Activated CD8-positive, alpha-beta memory T cell treated with anti-CD3 and anti-CD28 coated beads, Interleukin-2, amount 50 U/mL, for 48 hours (primary cell): ENCODE data around the gene HRAS.
A peak's percentile ranks its signal among the peaks of the same experiment; 100 is the strongest.
"Not testable (repeated sequence)": the region's sequence is repeated elsewhere in the genome, so short reads cannot be mapped to it uniquely, and the experiment has no call there.

Experiments used
- DNase-seq: peaks from one replicate; pipeline ENCODE4 v3.0.0-alpha.2; 2020

HRAS gene

DNA sequence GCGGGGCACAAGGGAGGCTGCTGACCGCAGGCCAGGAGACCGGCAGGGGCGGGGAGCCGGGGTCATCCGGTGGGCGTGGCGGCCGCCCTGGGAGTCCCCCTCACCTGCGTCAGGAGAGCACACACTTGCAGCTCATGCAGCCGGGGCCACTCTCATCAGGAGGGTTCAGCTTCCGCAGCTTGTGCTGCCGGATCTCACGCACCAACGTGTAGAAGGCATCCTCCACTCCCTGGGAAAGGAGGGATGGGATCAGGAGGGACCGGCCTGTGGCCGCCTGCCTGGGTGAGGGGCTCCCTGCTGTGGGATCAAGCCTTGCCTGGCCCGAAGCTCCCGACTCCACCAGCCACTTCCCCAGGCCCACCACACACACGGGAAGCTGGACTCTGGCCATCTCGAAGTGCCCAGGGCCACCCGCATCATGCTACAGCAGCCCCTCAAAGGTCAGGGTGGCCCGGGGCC, 2.8 kb downstream of the HRAS start:
- DNase-seq = no peak

DNA sequence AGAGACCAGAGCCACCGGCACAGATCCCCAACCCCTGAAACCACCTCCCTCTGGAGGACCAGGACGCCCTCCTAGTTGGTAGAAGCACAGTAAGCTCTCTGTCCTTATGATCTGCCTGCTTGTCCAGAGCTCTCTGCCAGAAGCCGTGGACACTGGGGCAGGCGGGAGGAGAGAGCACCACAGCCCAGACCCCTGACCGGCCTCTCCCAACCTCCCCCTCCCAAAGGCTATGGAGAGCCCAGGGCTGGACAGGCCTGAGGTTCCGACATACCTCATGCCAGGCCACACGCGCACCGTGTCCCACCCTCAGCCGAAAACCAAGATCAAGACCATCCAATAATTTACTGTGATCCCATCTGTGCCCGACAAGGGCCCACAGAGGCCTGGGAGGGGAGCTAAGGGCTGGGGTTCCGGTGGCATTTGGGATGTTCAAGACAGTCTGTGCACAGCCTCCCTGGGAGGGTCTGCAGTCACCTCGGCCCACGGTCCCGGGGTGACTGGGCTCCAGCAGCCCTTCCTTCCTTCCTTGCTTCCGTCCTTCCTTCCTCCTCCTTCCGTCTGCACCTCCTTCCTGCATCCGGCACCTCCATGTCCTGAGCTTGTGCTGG, 3.4 kb downstream of the HRAS start:
- DNase-seq = no peak

GRCh38 chr11:530960-531831, 4.2 kb downstream of the HRAS start:
- DNase-seq = no peak

GRCh38 chr11:529728-530411, 5.5 kb downstream of the HRAS start:
- no peak for DNase-seq

DNA sequence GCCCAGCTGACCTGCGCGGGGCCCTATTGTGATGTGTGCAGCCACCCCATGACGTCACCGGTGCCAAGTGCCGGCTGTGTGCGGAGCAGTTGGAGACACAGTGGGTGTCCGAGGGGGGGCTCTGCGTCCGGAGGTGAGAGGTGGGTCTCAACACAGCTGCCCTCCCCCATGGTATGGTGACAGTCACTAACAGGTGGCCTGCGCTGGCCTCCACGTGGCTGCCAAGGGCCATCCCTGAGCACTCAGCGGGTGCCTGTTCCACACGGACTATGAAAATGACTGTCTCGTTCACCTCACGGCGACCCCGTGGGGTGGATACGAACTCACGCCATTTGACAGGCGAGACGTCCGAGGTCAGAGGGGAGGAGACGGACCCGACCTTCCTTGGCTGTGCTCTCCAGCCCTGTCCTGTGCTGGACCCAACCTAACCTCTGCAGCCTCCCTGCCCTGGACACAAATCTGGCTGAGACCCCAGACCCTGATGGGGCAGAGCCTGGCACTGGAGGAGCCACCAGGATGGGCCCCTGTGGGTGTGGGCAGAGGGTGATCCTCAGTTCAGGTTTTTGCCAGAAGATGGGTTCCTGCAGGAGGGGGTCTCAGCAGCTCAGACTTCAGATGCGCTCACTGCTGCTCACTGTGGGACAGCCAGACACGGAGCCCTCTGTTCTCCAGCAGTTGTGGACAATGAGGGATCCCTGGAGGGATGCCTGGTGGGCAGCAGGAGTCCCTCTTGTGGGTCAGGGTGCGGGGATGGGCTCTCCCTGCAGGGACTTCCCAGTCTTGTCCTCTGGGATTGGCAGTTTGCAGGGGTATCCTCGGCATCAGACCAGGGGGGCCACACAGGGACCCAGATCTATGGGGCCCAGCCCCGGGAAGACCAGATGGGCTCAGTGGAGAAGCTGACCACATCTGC, 6.3 kb downstream of the HRAS start:
- DNase-seq = peak; percentile 49

- DNase-seq = no peak
Observed at GRCh38 chr11:528166-528814, 7.1 kb downstream of the HRAS start.

- DNase-seq = no peak
Observed at GRCh38 chr11:526192-526591, 9.2 kb downstream of the HRAS start.

DNA sequence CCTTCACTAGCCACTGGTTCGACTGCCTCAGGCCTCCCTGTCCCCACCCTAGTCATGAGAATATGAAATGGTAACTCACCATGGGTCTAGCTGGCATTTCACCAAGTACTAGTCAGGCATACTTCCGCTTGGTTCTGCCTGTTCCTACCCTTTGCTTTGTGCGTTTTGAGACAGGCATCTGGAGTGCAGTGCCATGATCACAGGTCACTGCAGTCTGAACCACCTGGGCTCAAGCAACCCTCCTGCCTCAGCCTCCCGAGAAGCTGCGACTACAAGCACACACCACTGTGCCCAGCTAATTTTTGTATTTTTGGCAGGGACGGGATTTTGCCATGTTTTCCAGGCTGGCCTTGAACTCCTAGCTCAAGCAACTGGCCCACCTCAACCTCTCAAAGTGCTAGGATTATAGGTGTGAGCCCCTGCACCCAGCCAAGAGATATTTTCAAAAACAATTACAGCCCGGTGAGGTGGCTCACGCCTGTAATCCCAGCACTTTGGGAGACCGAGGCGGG, 14.1 kb downstream of the HRAS start:
- no peak for DNase-seq

- DNase-seq = no peak
Observed at GRCh38 chr11:520428-521176, 14.8 kb downstream of the HRAS start.

DNA sequence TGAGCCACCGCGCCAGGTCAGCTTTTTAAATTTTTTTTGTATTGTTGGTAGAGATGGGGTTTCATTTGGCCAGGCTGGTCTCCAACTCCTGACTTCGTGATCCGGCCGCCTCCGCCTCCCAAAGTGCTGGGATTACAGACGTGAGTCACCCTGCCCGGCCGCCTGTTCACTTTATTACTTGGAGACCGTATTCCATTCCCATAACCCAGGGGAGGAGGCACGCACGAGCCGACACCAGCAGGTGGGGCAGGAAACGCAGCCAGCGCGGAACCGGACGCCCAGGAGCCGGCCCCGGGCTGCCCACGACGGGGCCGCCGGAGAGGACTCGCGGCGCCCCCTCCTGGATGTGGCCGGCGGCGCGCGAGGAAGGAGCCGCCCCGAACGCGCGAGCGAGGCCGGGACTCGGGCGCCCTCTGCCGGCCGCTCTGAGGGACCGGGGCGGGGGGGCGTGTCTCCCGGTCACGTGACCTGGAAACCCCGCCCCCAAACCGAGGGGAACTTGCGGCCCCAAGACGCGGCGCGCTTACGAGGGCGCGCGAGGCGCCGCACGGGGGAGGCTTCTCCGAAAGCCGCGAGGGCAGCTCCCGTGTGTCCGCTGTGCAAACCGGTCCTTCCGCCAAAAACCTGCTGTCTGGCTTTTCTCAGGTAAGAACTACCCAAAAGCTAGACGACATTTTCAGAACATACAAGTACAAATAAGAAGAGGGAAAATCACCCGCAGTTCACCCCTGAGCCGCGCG, 16.7 kb downstream of the HRAS start:
- DNase-seq = peak; percentile 99

DNA sequence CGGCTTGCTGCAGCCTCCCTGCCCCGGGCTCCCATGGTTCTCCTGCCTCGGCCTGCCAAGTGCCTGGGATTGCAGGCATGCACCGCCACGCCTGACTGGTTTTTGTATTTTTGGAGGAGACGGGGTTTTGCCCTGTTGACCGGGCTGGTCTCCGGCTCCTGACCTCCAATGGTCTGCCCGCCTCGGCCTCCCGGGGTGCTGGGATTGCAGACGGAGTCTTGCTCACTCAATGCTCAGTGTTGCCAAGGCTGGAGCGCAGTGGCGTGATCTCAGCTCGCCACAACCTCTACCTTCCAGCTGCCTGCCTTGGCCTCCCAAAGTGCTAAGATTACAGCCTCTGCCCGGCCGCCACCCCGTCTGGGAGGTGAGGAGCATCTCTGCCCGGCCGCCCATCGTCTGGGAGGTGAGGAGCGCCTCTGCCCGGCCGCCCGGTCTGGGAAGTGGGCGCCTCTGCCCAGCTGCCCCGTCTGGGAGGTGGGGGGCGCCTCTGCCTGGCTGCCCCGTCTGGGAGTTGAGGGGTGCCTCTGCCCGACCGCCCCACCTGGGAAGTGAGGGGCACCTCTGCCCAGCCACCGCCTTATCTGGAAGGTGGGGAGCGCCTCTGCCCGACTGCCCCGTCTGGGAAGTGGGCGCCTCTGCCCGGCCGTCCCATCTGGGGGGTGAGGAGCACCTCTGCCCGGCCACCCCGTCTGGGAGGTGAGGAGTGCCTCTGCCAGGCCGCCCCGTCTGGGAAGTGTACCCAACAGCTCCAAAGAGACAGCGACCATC, 18.3 kb downstream of the HRAS start:
- DNase-seq = not testable (repeated sequence)

DNA sequence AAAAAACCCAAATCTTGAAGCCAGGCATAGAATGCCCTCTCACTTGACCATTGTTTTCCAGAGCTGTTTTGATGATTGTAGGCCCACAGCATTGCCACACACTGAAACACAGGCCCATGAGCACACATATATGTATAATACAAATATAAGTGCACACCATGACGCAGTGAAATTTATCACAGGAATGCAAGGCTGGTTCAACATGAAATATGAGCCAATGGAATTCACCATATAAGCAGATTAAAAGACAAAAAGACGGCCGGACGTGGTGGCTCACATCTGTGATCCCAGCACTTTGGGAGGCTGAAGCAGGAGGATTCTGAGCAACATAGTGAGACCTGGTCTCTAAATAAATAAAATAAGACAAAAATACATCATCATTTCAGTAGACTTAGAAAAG, 19.0 kb downstream of the HRAS start:
- no peak for DNase-seq

GRCh38 chr11:515131-515530, 20.2 kb downstream of the HRAS start:
- no peak for DNase-seq

GRCh38 chr11:514606-515005, 20.8 kb downstream of the HRAS start:
- DNase-seq = no peak

- DNase-seq = no peak
Observed at GRCh38 chr11:512761-513595, 22.4 kb downstream of the HRAS start.

- no peak for DNase-seq
Observed at GRCh38 chr11:508956-509355, 26.4 kb downstream of the HRAS start.

- no peak for DNase-seq
Observed at GRCh38 chr11:507727-508515, 27.5 kb downstream of the HRAS start.
